Inflammatory macrophage treated with lipopolysaccharide for 1 hour (primary cell): ENCODE measurements around the gene POTEH.
"Not testable (repeated sequence)": the region's sequence is repeated elsewhere in the genome, so short reads cannot be mapped to it uniquely, and the experiment has no call there.

Source experiments
- DNase-seq, 2 donors: peaks; one replicate each; pipeline ENCODE4 v3.0.0-alpha.2; 2020 to 2022

POTEH gene

DNA sequence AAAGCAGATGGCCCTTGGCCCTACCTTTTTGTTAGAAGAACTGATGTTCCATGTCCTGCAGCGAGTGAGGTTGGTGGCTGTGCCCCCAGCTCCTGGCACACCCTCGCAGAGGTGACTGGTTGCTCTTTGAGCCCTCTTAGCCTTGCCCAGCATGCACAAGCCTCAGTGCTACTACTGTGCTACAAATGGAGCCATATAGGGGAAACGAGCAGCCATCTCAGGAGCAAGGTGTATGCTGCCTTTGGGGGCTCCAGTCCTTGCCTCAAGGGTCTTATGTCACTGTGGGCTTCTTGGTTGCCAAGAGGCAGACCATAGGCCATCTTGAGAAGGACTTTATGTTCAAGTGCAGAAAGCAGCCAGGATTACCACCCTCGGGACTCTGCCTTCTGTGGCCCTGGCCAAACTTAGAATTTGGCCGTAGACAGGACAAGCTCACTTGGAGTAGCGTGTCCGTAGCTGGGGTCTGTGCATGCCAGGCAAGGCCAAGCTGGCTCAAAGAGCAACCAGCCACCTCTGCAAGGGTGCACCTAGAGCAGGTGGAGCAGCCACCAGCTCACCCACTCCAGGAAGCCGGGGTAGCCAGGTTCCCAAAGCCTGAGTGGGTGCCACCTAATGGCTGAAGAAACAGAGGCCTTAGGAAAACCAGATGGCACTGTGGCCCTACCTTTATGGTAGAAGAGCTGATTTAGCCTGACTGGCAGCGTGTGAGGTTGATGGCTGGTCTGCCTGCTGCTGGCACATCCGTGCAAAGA is 48.5 kb downstream of the POTEH start:
- not testable (repeated sequence) for DNase-seq

DNA sequence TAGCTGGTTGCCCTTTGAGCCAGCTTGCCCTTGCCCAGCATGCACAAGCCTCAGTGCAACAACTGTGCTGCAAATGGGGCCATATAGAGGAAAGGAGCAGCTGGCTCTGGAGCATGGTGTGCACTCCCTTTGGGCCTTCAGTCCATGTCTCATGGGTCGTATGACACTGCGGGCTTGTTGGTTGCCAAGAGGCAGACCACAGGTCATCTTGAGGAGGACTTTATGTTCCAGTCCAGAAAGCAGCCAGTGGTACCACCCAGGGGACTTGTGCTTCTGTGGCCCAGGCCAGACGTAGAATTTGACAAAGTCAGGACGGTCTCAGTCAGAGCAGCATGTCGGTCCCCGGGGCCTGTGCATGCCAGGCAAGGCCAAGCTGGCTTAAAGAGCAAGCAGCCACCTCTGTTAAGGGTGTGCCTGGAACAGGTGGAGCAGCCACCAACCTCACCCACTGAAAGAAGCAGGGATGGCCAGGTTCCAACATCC is 49.1 kb downstream of the POTEH start:
- not testable (repeated sequence) for DNase-seq

DNA sequence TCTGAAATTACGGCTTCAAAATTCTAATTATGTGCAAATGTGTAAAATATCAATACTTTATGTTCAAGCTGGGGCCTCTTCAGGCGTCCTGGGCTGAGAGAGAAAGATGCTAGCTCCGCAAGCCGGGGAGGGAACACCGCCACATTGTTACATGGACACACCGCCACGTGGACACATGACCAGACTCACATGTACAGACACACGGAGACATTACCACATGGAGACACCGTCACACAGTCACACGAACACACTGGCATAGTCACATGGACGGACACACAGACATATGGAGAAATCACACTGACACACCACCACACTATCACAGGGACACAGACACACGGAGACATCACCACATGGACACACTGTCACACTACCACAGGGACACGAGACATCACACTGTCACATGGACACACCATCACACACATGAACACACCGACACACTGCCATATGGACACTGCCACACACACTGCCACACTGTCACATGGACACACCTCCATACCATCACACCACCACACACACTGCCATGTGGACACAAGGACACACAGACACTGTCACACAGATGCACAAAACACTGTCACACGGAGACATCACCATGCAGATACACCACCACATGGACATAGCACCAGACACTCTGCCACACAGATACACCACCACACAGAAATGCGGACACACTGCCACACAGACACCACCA is 58.0 kb downstream of the POTEH start:
- DNase-seq = not testable (repeated sequence)

DNA sequence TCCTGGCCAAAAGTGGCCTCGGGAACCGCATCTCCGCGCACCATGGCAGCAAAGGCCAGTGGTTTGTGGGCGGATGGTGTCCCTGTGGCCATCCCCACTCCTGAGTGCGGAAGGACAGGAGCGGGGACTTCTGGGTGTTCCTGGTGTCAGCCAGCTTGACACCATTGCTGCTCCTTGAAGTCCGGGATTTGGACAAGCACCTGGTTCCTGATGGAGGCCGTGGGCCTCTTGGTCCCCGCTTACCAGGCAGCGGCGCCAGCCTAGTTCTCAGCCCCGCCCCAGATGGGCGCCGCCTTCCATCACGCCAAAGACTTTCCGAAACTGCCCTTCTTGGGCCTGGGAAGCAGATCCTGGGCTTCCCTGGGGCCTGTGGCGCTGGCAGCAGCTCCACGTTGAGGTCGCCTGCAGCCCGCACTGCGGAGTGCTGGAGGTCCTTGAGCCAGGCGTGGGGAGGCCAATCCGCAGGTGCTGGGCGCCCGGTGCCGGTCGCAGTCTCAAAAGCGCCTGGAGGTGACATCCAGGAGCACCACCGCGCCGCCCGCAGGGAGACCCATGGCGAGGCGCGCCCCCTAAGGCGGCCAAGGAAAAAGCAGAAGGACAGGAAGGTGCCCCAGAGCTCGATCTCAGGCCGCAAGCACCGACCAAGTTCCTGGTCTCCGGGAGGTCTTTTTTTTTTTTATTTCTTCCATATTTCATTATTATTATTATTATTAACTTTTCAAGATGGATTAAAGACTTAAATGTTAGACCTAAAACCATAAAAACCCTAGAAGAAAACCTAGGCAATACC is 59.5 kb downstream of the POTEH start:
- DNase-seq = not testable (repeated sequence)

DNA sequence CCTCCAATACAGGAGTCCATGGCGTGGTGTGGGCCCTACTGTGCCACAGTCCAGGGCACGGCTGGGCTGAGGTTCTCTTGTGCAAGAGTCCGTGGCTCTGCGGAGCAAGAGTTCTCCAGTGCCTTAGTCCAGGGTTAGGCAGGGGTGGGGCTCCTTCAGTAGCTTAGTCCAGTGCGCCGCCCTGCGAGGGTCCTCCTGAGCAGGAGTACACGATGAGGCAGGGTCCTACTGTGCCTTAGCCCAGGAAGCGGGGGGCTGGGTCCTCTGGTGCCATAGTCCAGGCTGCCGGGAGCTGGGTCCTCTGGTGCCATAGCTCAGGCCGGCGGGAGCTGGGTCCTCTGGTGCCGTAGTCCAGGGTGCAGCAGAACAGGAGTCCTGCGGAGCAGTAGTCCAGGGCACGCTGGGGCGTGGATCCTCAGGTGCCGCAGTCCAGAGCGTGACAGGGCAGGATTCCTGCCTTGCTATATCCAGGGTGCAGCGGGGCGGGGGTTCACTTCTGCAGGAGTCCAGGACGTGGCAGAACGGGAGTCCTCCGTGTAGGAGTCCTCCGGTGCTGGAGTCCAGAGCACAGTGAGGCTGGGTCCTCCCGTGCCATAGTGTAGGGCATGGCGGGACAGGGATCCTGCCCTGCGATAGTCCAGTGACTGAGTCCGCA is 69.7 kb downstream of the POTEH start:
- DNase-seq = not testable (repeated sequence)

DNA sequence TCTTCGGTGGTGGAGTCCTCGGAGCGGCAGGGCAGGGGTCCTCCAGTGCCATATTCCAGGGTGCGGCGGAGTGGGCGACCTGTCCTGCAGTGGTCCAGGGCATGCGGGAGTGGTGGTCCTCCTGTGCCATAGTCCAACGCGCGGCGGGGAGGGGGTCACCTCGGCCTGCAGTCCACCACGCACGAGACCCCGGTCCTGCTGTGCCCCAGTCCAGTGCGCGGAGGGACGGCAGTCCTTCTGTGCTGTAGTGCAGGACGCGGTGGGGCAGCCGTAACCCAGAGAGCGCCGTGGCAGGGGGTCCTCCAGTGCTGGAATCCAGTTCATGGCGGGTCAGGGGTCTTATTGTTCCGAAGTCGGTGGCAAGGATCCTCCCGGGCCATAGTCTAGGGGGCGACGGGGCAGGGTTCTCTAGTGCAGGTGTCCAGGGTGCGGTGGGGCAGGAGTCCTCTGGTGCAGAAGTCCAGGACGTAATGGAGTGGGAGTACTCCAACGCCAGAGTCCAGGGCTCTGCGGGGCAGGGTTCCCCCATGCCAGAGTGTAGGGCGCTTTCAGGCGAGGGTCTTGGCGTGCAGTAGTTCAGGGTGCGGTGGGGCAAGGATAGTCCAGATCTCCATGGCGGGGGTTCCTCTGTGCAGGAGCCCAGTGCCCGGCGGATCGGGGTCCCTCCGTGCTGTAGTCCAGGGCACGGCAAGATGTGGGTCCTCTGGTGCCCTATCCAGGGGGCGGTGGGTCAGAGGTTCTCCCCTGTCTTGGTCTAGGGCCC is 70.7 kb downstream of the POTEH start:
- DNase-seq = not testable (repeated sequence)

DNA sequence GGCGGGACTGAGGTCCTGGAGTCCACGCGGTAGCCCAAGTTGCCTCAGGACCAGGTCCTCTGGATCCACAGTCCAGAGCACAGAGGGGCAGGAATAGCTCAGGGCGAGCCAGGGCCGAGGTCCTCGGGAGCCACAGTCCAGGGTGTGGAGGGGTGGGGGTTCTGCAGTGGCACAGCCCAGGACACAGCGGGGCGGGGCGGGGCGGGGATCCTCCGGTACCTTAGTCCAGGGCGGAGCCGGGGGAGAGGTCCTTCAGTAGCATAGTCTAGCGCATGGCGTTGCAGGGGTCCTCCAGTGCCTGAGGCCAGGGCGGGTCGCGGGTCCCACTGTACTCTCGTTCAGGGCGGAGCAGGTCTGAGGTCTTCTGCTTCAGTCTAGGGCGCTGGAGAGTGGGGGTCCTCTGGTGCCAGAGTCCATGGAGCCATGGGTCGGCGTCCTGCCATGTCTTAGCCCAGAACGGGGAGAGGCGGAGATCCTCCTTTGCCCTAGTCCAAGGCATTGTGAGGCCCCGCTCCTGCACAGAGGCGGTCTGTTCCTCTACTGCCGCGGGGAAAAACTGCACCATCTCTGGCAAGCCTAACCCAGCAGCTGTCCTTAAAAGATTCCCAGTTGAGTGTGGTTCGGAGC is 71.4 kb downstream of the POTEH start:
- DNase-seq = not testable (repeated sequence)

DNA sequence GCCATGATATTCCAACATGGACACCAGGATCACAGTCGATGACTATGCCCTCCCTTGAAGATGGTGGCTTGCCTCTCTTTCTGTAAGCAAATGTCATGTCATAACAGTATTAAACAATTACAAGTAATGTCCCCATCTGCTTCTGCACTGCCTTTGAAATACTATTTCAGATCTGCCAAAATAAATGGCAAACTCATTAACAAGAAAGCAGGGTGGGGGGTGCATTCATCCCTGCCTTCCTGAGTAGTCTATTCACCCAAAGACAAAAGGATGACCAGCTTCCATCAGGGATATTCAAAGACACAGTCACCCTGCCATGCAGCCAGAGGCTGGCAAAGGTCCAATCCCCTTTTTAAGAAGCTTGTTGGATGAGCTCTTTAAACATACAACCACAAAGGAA is 73.7 kb downstream of the POTEH start:
- DNase-seq = not testable (repeated sequence)
